ENCODE data around the gene RABEP2. TPM values are rescaled to one million over a fixed set of nuclear protein-coding genes. Genes with fewer than 3 reads are reported as not detected.

Gene RABEP2
- total RNA-seq, 1 experiment from 2014 or later: 13.4 TPM

DNA sequence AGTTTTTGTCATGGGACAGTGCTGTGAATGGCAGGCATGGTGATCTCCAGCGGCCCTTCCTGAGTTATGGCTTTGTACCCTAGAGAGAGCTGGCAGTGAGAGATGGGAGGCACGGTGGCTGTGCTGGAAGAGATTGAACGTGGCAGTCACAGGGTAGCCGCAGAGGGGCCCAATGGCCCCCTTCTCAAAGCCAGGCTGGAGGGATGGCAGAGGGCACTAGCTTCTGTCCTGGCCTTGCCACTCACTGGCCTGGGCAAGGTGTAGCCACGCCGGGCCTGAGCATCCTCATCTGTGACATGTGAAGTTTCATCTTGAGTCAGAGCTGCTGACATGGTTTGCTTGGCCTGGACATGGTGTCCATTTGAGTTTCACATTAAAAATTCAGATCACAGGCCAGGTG is 50.6 kb downstream of the RABEP2 start (continued):
- TF ChIP-seq, protein P1, sequence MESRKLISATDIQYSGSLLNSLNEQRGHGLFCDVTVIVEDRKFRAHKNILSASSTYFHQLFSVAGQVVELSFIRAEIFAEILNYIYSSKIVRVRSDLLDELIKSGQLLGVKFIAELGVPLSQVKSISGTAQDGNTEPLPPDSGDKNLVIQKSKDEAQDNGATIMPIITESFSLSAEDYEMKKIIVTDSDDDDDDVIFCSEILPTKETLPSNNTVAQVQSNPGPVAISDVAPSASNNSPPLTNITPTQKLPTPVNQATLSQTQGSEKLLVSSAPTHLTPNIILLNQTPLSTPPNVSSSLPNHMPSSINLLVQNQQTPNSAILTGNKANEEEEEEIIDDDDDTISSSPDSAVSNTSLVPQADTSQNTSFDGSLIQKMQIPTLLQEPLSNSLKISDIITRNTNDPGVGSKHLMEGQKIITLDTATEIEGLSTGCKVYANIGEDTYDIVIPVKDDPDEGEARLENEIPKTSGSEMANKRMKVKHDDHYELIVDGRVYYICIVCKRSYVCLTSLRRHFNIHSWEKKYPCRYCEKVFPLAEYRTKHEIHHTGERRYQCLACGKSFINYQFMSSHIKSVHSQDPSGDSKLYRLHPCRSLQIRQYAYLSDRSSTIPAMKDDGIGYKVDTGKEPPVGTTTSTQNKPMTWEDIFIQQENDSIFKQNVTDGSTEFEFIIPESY (IDR thresholded peaks at IDR 0.05; ENCODE audit: extremely low read depth, insufficient replicate concordance, low read length): no peak
- TF ChIP-seq YY1 (IDR thresholded peaks at IDR 0.05; ENCODE audit: extremely low read depth, insufficient replicate concordance, low read depth, low read length) (no peak), POLR2AphosphoS5 (IDR thresholded peaks at IDR 0.05; ENCODE audit: low read depth, low read length) (no peak), SIN3A (IDR thresholded peaks at IDR 0.05; ENCODE audit: low read depth) (no peak), SP1 (IDR thresholded peaks at IDR 0.05; ENCODE audit: low read depth) (no peak), JUND (IDR thresholded peaks at IDR 0.05) (no peak), CBX3 (IDR thresholded peaks at IDR 0.05; ENCODE audit: low read depth) (no peak), POLR2A (IDR thresholded peaks at IDR 0.05; ENCODE audit: borderline replicate concordance, extremely low read depth, insufficient read depth, insufficient read length) (no peak), ELF1 (IDR thresholded peaks at IDR 0.05; ENCODE audit: borderline replicate concordance, low read depth) (no peak), EGR1 (IDR thresholded peaks at IDR 0.05; ENCODE audit: low read depth) (no peak), EZH2phosphoT487 (IDR thresholded peaks at IDR 0.05; ENCODE audit: borderline replicate concordance) (no peak), EZH2 (IDR thresholded peaks at IDR 0.05) (no peak), SRF (IDR thresholded peaks at IDR 0.05; ENCODE audit: low read depth) (no peak)
- TF ChIP-seq, protein P2, sequence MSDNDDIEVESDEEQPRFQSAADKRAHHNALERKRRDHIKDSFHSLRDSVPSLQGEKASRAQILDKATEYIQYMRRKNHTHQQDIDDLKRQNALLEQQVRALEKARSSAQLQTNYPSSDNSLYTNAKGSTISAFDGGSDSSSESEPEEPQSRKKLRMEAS (IDR thresholded peaks at IDR 0.05): no peak

DNA sequence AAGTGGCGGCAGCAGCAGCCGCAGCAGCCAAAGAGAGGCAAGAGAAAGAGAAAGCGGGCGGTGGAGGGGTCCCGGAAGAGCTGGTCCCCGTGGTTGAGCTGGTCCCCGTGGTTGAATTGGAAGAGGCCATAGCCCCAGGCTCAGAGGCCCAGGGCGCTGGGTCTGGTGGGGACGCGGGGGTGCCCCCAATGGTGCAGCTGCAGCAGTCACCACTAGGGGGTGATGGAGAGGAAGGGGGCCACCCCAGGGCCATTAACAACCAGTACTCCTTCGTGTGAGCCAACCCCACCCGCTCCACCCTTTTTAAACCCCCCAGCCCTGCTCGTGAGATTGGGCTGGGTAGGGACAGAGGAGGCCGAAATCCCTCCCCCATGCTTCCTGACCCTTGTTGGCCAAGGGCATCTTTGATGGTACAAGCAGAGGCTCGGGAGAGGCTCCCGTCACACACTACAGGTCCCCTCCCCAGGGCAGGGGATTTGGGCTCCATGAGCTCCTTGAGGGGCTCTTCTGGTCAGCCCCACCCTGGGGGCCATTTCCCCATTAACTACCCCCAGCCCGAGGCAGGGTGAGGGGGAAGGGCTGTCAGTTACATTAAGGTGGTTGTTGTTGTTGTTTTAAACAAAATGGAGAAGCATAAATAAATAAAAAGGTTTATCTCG is 51.4 kb downstream of the RABEP2 start:
- H2AFZ ChIP-seq (ENCODE audit: low read depth, low read length, poor library complexity, severe bottlenecking): no peak overlapping the region
- no peaks in the 10 kb centered on the region for H3K9me3 ChIP-seq (ENCODE audit: control insufficient read depth in 1 of 2, insufficient read depth in 1 of 2, low read depth in 1 of 2, low read length in 2 of 2)
- no peak for TF ChIP-seq CBX3 (IDR thresholded peaks at IDR 0.05; ENCODE audit: low read depth)
- TF ChIP-seq JUND (IDR thresholded peaks at IDR 0.05): no peak
- TF ChIP-seq, protein P3, sequence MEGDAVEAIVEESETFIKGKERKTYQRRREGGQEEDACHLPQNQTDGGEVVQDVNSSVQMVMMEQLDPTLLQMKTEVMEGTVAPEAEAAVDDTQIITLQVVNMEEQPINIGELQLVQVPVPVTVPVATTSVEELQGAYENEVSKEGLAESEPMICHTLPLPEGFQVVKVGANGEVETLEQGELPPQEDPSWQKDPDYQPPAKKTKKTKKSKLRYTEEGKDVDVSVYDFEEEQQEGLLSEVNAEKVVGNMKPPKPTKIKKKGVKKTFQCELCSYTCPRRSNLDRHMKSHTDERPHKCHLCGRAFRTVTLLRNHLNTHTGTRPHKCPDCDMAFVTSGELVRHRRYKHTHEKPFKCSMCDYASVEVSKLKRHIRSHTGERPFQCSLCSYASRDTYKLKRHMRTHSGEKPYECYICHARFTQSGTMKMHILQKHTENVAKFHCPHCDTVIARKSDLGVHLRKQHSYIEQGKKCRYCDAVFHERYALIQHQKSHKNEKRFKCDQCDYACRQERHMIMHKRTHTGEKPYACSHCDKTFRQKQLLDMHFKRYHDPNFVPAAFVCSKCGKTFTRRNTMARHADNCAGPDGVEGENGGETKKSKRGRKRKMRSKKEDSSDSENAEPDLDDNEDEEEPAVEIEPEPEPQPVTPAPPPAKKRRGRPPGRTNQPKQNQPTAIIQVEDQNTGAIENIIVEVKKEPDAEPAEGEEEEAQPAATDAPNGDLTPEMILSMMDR (IDR thresholded peaks at IDR 0.05 in 2 of 3, conservative IDR thresholded peaks at IDR 0.05 in 1 of 3; ENCODE audit: borderline replicate concordance in 1 of 3, insufficient read depth in 1 of 3, low read depth in 2 of 3, low read length in 2 of 3): peak; percentile 36 to 84 (median 84); a peak in 5 of 6 replicates
- TF ChIP-seq RAD21 (IDR thresholded peaks at IDR 0.05; ENCODE audit: low read depth): peak; percentile 49
- TF ChIP-seq ELF1 (IDR thresholded peaks at IDR 0.05; ENCODE audit: borderline replicate concordance, low read depth): no peak
- peaks cover 22 to 26% of the 10 kb centered on the region in 2 experiments for H3K36me3 ChIP-seq (ENCODE audit: control insufficient read depth in 1 of 2, insufficient read depth in 2 of 2, low read length in 2 of 2)
- intact Hi-C loops (cut with micrococcal nuclease): no loop called here
- H4K20me1 ChIP-seq (ENCODE audit: insufficient read depth): no peaks in the 10 kb centered on the region
- no peaks in the 10 kb centered on the region; the same call in 1 of the 2 replicates for H3K79me2 ChIP-seq (ENCODE audit: insufficient read depth, low read length)
- ChIA-PET CTCF (interaction anchor here (1.1 kb wide), 1 partner anchor 71 kb away, joined by 6 read pairs; no protein-coding TSS in a partner anchor), RAD21 (ENCODE audit: low non-redundant PET in 1 of 2, low total read pairs in 2 of 2, uncharacterized antibody in 2 of 2, unreplicated experiment in 2 of 2) (no interaction called here), POLR2A (interaction anchor here (0.7 kb wide), 1 partner anchor 32 kb away, joined by 4 read pairs; no protein-coding TSS in a partner anchor)
- H3K9ac ChIP-seq (ENCODE audit: low read length): no peak overlapping the region
- no peak overlapping the region for H3K27ac ChIP-seq (ENCODE audit: low read depth, low read length)
- H3K4me3 ChIP-seq (replicated peaks in 1 of 2; ENCODE audit: low read depth in 1 of 2, low read length in 2 of 2): no peak overlapping the region
- ATAC-seq: peak; percentile 81
- H3K4me2 ChIP-seq (ENCODE audit: low read length): no peak overlapping the region
- no peak for DNase-seq (ENCODE audit: low read depth, low spot score)
- H3K27me3 ChIP-seq (ENCODE audit: insufficient read depth, low read length): no peaks in the 10 kb centered on the region
- H3K9me2 ChIP-seq (ENCODE audit: insufficient read depth): no peaks in the 10 kb centered on the region
- BruUV-seq (replicated peaks): TSS peak; percentile 29
- peaks cover 2 to 3% of the 10 kb centered on the region in 2 experiments; a peak in 2 of 4 replicates for H3K4me1 ChIP-seq (ENCODE audit: control insufficient read depth in 1 of 2, insufficient read depth in 2 of 2, low read length in 2 of 2)

All from HCT116 (cell line).